Embryonic facial prominence (tissue), 1 donor: ENCODE measurements around the gene OLFML2B.
A peak's percentile ranks its signal among the peaks of the same experiment; 100 is the strongest.
"Not testable (repeated sequence)": the region's sequence is repeated elsewhere in the genome, so short reads cannot be mapped to it uniquely, and the experiment has no call there.

Experiments used
- DNase-seq: peaks from one replicate; pipeline ENCODE4 v3.0.0-alpha.2; 2016; ENCODE audit errors: extremely low spot score

The OLFML2B gene

DNA sequence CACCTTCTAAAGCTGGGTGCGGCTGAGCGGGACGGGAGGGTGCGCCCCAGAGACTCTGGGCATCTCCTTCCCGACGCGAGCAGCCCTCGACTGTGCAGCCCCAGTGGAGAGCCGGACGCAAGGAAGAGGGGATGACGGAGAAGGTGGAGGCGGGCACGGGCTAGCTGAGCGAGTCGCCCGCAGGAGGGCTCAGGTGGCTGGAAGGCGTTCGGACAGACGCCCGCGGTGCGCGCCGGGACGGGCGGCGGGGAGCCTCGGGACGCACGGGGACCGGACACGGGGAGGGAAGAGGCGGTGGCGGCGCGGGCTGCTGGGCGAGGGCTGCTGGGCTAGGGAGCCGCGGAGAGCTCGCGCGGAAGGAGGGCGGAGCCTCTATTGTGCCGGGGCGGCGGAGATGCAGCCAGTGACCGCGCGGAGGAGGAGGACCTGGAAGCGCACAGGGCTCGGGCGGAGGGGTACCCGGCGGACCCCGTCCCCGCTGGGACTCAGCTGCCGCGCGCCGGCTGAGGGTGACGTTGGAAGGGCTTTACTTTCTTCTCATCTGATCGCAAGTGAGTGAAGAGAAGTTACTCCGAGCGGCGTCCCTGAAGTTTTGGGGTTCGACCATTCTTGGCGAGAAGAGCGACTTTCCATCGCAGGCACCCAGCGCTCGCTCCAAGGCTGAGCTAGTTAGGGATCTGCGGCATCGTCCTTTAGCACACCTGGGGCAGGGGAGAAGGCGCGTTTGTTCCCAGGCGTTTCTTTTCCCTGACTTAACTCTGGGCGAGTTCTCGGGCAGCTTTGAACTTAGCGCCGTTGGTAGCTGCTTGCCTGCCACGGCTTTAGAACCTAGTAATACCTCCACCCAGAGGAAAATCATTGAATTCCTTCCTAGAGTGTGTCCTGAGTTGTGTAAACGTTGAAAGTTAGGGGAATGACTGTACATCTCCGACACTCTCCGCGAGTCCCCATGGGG lies at the start of gene OLFML2B:
Gene OLFML2B (minus strand): TSS at position 323 of the 955 bp plus-strand sequence. CDS start 439 bp downstream, outside the sequence.
- DNase-seq: peak; percentile 48

DNA sequence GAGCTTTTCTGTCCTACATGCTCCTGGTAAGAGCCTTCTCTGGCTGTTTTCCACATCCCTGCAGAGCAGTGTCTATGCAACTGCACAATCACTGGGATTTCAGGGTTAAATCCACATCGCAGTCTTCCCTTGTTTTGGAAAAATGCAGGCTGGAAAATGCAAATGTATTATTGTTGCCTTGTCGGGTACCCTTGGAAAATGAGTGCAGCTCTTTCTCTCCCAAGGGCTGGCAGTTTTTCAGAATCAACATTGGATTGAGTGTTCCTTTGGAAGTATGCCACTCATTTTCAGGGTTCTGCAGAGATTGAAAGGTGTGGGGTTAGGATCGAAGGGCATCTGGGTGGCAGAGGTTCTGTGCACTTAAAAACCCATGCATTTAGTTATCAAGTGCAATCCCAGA lies 49.1 kb upstream of the OLFML2B start:
- DNase-seq: no peak

- no peak for DNase-seq
Measured at GRCh38 chr1:162070825-162071224, 47.2 kb upstream of the OLFML2B start.

- DNase-seq: no peak
Measured at GRCh38 chr1:162070094-162070748, 46.6 kb upstream of the OLFML2B start.

GRCh38 chr1:162069334-162070093 lies 45.8 kb upstream of the OLFML2B start, which contains the start of gene NOS1AP:
Gene NOS1AP, plus strand, starts transcription at chr1:162069691. Its CDS starts 487 bp downstream, at chr1:162070178.
- DNase-seq: no peak

DNA sequence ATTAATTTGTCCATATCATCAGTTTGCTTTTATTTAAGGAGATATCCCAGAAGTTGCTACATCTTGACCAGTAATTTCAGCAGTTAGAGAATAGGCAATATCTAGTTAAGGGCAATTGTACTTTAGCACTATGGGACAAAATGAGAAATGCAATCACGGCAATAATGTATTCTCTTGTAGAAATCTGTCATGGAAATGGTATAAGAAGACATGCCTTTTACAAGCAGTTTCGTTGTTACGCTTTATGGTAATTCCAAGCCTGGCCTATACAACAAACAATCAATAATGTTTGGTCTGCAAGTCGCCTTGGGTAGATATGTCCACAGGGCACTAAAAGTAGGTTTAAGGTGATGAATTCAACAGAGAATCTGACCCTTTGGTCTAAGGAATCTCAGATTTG lies 44.6 kb upstream of the OLFML2B start:
- DNase-seq: no peak

GRCh38 chr1:162067466-162067865 lies 43.8 kb upstream of the OLFML2B start:
- no peak for DNase-seq

GRCh38 chr1:162066836-162067235 lies 43.2 kb upstream of the OLFML2B start:
- not testable (repeated sequence) for DNase-seq

DNA sequence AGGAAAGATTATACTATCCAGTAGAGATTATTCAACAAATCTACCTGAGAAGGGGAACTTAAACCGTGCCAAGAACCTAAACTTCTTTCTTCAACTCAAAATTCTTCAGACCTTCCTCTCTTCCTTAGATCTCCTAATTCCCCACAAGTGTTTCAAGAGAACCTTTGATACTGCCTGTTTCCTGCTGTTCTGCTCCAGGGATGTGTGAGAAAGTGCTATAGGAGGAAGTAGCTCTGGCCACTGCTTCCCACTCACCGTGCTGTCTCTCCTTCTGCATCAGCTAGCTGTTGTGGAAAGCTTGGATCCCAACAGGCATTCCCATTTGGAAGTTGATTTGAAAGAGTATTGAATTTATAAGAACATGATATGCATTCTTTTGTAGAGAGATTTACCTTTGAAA lies 41.3 kb upstream of the OLFML2B start:
- no peak for DNase-seq

DNA sequence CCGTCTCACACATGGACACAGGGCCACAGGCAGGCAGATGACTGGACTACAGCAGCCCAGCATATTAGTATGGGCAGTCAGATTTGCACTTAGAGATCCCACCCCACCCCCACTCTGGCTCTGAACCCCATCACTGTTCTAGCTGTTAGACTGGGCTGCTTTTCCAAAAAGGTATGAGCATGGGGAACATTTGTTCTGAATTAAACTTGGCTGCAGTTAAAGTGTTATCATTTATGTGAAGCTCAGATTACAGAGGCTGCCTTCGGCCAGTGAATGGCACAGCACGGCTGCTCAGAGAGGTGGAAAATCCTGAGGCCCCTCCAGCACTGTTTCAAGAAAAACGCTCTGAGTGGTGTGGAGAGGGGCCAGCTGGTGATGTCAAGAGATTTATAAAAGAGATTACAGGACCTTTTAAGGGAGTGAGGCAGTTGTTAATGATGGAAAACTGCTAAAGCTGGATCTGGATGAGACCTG lies 38.9 kb upstream of the OLFML2B start:
- DNase-seq: no peak

DNA sequence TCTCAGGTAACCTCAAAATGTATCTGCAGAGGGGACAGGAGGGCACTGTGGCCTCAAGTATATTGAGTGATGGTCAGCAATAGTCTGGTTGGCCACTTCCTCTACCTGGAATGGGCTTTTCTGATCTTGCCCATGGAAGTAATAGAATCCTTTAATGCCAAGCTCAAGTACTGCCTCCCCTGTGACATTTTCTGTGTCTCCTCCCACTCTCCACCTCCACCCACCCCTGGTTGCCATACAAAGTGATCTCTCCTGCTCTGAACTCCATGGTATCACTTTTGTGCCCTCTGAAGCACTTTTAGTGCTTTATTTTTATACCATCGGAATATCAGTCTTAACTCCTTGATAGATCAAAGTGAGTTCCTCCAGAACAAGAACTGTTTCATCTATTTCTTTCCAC lies 36.6 kb upstream of the OLFML2B start:
- DNase-seq: no peak

GRCh38 chr1:162059721-162060120 lies 36.1 kb upstream of the OLFML2B start:
- DNase-seq: no peak

GRCh38 chr1:162056579-162056978 lies 32.9 kb upstream of the OLFML2B start:
- DNase-seq: no peak

GRCh38 chr1:162056043-162056442 lies 32.4 kb upstream of the OLFML2B start:
- no peak for DNase-seq

- no peak for DNase-seq
Measured at GRCh38 chr1:162055062-162055461, 31.4 kb upstream of the OLFML2B start.

DNA sequence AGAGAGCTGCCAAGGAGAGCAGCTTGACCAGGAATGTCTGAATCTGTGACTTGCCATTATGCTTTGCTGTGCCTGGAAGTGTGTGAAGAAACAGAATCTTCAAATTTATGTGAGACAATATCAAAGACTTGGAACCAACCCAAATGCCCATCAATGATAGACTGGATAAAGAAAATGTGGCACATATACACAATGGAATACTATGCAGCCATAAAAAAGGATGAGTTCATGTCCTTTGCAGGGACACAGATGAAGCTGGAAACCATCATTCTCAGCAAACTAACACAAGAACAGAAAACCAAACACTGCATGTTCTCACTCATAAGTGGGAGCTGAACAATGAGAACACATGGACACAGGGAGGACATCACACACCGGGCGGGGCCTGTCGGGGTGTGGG lies 30.3 kb upstream of the OLFML2B start:
- DNase-seq: not testable (repeated sequence)

DNA sequence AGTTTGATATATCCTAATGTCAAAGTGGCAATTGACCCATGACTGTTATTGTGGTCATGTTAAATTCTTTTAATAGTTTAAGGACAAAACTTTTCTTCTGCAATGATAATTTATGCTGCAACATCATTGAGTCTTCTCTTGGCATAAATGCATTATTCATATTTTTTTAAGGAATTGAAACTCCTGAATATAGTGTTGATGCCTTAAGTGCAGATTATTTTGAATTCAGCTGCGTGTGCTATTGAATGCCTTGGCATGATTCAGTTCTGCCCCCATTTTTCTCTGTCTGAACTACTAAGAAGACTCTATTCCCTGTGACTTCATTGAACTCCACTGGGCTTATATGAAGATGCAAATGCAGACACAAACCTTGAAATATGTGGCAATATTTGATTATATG lies 23.3 kb upstream of the OLFML2B start:
- DNase-seq: no peak

- DNase-seq: no peak
Measured at GRCh38 chr1:162042361-162042760, 18.7 kb upstream of the OLFML2B start.

DNA sequence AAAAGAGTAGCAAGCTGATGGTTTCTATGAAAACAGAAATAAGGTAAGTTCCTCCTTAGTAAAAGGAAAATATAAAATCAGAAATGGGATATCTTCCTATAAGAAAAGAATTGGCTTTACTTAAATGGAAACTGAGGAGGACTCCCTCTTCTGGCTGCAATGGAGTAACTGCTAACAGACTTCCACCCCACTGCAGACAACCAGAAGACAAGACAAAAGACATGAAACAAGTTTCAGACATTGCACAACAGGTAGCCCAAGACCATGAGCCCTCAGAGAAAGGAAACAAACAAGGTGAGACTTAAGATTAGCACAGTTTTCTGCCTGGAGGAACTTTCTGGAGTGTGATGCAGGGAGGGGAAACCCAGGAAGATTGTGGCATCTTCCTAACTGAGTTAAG lies 17.0 kb upstream of the OLFML2B start:
- no peak for DNase-seq

GRCh38 chr1:162040001-162040400 lies 16.3 kb upstream of the OLFML2B start:
- DNase-seq: no peak

GRCh38 chr1:162038624-162039023 lies 15.0 kb upstream of the OLFML2B start:
- no peak for DNase-seq

GRCh38 chr1:162036163-162036562 lies 12.5 kb upstream of the OLFML2B start:
- DNase-seq: no peak
